Stimulated activated CD4-positive, alpha-beta T cell treated with anti-CD3 and anti-CD28 coated beads, Interleukin-1b, Interleukin-23, amount 100 ng/mL, for 1 hour (primary cell): ENCODE measurements around the gene IL17RA.

Experiments used
- DNase-seq, 2 donors: peaks; one replicate each; pipeline ENCODE4 v3.0.0-alpha.2; 2020; ENCODE audit warnings: low read depth in 2 of 2

IL17RA gene

DNA sequence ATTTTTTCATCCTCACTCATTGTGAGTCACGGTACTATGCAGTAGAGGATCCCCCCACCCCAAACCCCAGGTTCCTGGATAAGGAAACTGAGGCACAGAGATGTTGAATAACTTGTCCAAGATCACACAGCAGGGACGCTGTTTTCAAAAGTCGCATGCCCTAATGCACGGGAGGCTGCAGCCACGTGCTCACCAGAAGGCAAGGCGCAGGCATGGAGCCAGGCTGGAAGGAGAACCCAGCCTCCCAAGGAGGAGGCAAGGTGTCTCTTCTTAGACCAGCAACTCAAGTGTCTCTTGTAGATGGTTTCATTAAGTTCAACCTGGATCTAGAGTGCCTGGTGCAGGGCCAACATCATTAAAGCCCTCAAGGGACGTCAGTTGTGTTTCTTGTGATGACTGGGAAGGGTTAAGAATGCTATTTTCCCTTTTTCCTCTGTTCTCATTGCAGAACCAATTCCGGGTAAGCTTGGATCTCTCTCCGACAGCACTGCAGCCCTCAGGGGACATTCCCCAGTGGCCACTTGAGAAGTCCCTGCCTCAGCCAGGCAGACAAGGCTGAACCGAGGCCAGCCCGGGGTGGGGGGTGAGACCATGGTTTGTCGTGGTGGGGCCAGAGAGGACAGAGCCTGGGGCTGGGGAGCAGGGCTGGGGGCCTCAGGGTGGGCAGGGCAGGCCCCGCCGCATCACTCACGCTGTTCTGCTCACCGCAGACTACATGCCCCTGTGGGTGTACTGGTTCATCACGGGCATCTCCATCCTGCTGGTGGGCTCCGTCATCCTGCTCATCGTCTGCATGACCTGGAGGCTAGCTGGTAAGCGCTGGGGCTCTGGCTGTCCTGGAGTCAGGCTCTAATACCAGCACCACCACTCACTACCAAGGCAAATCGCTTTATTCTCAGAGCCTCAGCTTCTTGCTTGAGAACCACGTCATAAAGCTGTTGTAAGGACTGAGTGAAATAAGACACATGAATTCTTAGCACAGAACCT lies 20.6 kb downstream of the IL17RA start:
- no peak for DNase-seq

DNA sequence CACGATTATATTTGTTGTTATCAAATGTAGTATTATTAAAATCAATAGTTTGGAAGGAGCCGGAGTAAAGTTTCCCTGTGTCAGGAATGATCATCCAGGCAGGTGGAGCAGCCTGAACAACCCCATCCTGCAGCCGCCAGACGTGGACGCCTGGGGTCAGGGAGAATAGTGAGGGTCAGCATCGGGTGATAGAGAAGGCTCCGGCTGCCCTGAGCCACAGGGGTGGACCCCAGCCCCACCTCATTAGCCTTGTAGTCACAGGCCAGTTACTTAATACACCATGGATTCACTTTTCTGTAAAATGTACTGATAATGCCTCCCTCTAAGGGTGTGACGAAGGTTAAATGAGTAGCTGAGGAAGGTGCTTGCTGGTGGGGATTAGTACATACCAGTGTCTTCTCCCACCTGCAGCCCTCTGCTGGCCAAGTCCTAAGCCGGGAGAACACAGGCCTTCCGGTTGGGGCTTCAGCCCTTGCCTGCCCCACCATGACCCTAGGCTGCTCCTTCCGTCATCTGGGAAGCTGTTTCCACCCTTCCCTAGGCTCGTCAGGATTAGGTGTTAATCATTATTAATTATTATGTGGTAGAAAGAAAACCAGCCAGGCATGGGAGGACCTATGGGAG lies 21.5 kb downstream of the IL17RA start:
- DNase-seq, result no peak

DNA sequence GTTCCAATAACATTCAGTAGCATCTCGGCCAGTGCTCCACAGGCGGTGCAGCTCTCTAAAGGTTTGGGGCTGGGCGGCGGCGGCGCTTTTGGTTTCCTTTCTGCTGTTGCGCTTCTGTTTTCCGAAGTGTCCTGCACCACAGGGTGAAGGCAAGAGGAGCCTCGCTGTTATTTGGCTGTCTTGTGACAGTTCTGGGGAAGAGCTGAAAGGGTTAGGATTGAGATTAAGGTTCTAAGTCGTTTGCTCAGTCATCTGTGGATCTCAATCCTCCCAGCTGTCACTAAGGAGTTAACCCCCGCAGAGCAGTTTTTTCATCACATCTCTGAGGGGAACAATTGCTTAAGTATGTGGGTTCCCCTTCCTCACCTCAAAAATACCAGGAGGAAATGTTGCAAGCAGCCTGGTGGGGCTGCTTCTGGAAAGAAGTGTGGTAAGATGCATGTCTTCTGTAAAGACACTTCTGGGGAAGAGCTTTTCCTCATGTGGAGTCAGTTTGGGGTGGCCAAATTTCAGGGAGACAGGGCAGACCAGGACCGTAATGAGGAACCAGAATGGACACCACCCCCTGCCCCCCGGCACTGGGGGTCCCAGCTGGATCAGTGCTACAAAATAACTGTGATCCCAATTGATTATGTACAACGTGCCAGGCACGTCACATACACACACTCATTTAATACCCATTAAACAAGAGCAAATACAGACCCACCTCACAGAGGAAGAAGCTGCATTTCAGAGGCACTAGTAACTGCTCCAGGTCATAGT lies 22.2 kb downstream of the IL17RA start:
- no peak for DNase-seq

DNA sequence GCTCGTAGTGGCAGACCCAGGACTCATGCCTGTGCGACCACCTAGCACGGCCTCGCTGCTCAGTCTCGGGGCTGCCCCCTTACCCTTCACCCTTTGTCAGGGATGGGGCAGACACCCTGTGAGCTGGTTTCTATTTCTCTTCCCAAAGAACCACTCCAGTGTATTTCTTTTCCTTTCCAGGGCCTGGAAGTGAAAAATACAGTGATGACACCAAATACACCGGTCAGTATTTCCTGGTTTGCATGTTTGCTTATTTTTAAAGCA lies 22.7 kb downstream of the IL17RA start:
- DNase-seq, result no peak

DNA sequence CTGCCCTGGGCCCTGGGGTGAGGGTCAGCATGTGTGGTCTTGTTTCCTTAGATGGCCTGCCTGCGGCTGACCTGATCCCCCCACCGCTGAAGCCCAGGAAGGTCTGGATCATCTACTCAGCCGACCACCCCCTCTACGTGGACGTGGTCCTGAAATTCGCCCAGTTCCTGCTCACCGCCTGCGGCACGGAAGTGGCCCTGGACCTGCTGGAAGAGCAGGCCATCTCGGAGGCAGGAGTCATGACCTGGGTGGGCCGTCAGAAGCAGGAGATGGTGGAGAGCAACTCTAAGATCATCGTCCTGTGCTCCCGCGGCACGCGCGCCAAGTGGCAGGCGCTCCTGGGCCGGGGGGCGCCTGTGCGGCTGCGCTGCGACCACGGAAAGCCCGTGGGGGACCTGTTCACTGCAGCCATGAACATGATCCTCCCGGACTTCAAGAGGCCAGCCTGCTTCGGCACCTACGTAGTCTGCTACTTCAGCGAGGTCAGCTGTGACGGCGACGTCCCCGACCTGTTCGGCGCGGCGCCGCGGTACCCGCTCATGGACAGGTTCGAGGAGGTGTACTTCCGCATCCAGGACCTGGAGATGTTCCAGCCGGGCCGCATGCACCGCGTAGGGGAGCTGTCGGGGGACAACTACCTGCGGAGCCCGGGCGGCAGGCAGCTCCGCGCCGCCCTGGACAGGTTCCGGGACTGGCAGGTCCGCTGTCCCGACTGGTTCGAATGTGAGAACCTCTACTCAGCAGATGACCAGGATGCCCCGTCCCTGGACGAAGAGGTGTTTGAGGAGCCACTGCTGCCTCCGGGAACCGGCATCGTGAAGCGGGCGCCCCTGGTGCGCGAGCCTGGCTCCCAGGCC lies 23.7 kb downstream of the IL17RA start:
- DNase-seq, result no peak

DNA sequence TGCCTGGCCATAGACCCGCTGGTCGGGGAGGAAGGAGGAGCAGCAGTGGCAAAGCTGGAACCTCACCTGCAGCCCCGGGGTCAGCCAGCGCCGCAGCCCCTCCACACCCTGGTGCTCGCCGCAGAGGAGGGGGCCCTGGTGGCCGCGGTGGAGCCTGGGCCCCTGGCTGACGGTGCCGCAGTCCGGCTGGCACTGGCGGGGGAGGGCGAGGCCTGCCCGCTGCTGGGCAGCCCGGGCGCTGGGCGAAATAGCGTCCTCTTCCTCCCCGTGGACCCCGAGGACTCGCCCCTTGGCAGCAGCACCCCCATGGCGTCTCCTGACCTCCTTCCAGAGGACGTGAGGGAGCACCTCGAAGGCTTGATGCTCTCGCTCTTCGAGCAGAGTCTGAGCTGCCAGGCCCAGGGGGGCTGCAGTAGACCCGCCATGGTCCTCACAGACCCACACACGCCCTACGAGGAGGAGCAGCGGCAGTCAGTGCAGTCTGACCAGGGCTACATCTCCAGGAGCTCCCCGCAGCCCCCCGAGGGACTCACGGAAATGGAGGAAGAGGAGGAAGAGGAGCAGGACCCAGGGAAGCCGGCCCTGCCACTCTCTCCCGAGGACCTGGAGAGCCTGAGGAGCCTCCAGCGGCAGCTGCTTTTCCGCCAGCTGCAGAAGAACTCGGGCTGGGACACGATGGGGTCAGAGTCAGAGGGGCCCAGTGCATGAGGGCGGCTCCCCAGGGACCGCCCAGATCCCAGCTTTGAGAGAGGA lies 24.5 kb downstream of the IL17RA start:
- DNase-seq, result no peak

DNA sequence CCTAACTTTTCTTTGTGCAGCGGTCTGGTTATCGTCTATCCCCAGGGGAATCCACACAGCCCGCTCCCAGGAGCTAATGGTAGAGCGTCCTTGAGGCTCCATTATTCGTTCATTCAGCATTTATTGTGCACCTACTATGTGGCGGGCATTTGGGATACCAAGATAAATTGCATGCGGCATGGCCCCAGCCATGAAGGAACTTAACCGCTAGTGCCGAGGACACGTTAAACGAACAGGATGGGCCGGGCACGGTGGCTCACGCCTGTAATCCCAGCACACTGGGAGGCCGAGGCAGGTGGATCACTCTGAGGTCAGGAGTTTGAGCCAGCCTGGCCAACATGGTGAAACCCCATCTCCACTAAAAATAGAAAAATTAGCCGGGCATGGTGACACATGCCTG lies 25.2 kb downstream of the IL17RA start:
- DNase-seq, result no peak

DNA sequence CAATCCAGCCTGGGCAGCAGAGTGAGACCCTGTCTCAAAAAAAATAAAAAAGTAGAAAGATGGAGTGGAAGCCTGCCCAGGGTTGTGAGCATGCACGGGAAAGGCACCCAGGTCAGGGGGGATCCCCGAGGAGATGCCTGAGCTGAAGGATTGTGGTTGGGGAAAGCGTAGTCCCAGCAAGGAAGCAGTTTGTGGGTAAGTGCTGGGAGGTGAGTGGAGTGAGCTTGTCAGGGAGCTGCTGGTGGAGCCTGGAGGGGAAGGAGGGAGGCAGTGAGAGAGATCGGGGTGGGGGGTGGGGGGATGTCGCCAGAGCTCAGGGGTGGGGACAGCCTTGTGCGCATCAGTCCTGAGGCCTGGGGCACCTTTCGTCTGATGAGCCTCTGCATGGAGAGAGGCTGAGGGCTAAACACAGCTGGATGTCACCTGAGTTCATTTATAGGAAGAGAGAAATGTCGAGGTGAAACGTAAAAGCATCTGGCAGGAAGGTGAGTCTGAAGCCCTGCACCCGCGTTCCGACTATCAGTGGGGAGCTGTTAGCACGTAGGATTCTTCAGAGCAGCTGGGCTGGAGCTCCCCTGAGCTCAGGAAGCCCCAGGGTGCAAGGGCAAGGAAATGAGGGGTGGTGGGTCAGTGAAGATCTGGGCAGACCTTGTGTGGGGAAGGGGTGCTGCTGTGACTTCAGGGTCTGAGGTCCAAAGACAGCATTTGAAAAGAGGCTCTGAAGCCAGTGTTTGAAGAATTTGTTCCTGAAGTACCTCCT lies 26.2 kb downstream of the IL17RA start:
- DNase-seq, result no peak

DNA sequence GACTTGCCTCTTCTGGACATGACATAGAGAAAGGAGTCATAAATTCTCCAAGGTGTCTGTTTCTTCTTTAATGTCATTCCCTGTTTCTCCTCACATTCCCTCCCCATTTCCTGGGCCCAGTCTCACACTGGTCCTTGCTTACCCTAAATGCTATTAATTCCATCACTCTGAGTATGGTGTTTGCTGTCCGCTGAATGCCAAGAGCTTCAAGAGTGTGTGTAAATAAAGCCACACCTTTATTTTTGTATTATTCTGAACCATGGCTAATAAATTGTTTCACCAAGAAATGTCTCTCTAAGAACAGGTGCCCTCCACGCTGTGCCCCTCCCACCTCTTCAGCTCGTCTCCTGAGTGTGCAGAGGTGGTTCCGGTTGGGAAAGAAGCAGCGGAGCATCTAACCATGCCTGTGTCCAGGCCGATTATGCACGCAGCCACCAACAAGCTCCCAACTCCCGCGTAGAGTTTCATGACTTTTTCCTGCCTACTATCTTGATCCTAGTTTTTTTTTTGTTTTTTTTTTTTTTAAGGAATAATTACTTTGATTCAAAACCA lies 27.8 kb downstream of the IL17RA start:
- DNase-seq, result no peak

DNA sequence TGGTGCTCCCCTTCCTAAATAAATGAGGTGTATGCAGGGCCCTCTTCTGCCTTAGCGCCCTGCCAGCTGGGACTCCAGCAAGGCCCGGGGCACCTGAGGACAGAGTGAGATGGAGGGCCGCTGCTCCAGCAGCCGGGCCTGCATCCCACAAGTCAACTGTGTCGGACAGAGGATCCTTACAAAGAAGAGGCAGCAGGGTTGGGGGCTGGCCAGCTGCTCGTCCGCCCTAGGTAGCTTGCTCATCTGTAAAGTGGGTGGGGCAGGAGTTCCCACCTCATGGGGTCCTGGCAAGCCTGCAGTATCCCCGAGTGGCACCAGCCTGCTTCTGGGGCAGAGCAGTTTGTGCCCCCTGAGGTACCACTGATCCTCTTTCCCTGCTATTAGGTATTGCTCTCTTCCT lies 28.8 kb downstream of the IL17RA start:
- no peak for DNase-seq

DNA sequence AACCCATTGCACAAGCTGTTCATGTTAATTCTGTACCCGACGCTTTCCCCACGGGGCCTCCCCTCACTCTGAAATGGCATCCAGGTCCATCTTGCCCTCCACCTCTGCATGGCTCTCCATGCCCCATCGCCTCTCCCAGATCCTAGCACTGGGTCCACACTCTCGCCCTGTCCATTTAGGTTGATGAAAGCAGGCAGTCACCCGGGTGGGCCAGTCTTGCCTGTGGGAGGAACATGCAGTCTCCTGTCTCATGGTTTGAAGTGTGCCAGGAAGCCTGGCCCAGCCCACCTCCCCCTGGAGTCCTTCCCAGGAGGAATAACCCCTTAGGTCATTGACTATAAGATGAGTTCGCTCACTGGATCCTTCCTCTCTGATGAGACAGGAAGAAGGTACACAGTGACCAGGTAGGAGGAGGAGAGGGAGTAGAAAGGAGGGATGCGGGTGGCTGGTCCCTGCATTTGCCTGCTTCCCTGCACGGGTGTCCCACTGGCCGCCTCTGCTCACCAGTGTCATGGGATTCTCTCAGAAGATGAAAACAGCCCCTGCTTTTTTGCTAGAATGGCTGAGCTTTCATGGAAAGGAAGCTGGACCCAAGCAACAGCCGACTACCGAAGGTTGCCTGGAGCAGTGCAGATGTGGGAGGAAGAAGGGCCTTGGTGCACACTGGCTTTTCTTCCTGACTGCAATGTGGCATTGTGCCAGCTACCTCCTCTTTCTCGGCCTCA lies 29.5 kb downstream of the IL17RA start:
- DNase-seq, result no peak

DNA sequence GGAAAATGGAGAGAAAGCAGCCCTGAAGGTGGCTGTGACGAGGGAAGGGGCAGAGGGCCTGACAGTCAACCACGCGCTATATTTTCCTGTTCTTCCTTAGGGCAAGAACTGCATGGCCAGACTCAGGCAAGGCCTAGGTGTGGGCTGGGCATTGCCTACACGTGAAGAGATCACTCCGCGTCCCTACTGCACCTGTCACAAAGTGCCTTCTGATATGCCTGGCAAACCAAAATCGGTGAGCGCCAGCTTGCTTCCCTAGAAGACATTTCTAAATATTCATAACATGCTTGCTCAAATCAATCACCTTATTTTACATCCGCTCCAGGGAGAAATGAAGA lies 30.1 kb downstream of the IL17RA start:
- DNase-seq, result no peak

DNA sequence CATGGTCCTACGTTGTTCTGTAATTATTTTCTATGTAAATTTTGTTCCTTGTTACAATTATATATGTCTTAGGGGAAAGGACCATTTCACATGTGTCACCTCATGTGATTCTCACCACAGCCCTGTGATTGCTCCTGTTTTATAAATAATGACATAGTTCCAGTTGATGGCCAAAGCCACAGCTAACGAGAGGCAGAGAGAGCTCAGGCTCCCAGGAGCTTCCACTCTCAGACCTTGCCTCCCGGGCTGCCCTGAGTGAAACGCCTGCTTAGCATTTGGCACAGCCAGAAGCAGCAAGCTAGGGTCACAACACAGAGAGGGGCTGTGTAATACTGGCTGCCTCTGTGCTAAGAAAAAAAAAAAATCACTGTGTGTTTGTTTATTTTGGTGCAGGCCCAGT lies 30.4 kb downstream of the IL17RA start:
- no peak for DNase-seq

DNA sequence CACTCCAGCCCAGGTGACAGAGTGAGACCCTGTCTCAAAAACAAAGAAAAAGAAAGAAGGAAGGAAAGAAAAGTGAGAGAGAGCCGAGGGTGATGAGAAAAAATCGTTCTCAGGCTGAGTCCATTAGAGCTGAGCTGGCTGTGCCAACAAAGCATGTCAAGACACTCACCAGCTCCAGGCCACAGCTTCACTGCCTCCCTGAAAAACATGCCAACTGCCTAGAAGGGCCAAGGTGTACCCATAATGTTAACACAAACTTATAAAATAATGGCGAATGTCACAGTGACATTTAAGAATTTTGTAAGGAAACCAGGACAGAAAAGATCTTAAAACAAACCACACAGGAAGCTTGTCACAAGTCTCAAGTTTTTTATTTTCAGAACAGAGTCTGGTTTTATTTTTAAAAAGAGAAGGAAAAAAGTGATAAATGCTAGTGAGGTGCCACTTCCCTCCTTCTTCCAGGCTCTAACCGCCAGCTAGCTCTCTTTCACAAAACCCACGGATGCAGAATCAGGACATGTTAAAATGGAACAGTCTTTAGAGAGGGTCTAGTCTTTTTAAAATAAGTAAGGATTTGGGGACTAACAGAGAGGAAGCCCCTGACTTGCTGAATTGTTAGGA lies 31.3 kb downstream of the IL17RA start:
- no peak for DNase-seq

DNA sequence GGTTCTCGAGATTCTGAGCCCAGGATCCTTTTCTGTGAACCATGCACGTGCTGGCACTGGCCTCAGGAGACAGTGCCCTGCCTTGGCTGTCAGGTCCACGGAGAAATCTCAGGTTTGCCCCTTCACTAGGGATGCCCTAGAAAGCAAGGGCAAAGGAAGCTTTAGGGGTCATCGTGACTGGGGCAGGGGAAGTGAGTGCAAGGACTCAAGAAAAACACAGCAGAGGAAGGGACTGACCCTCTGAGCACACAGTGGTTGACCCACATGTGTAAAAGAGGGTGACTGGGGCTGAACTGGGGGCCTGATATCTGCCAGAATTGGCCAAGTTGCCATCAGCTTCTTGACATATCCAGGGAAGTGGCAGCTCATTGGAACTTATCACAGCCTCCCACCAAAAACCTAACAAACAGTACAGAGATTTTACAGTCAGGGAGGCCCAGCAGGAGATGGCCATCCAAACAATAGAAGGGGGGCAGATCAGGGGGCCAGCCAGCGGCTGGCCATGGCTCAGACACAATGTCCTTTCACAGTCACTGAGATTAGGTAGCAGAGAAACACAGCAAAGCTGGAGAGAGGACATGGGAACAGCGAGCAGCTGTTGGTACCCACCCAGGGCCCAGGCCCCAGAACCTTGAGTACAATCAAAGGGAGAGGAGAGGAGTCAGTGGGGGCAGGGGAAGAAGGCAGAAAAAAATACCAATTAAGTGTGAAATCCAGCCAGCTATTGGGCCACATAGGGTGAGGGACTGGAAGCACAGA lies 32.0 kb downstream of the IL17RA start:
- DNase-seq, result no peak

DNA sequence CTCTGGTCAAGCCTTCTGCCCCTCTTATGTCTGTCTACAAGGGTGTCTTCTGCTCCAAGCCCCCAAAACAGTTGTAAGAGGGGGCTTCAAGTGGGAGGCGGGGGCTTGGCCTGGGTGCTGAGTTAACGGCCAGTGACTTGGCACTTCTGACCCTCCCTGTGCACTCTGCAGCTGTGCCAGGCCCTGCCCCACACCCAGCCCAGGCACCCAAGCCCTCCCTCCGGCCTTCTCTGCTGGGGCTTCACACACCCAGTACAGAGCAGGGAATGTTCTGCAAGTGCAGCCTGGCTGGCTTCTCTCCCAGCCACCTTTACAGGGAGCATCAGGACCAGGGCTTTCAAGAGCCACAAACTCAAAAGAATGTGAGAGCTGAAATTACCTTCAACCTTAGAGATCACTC lies 32.6 kb downstream of the IL17RA start:
- DNase-seq, result no peak

DNA sequence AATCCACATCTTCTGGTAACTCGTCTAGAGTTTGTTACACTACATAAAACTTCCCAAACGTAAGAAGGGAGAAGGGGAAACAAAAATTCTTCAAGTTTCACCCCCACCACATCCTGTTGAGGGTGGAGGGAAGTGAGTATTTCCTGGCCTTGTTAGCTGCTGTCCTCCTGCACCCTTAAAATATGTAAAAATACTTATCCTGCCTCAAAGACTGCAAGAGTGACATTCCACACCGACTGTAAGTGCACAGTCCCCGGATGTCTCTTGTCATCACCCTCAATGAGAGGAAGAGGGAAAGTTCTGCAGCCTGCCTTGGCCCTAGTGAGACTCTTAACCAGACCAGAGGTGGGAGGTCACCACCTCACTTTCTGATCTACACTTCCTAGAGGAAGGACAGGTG lies 33.1 kb downstream of the IL17RA start:
- DNase-seq, result no peak

DNA sequence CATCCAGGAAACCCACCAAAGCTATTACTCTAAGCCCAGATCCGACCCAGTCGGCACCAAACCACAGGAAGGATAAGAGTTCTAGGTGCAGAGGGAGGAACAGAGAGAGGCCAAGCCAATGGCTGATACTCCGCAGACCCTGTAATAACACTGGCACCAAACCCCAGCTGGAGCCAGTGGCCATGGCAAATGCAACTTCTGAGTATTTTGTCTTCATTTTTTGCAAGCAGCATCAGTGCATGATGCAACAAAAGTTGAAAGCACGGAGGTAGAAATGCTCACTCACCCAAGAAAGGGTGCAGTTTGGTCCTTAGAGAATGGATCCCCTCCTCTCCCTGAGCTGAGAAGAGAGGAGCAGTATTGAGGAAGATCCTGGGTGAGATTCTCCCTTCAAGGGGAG lies 33.5 kb downstream of the IL17RA start:
- no peak for DNase-seq
